HepG2 (cell line): ENCODE measurements around the gene CSKMT. TPM values are rescaled to one million over a fixed set of nuclear protein-coding genes. Genes with fewer than 3 reads are reported as not detected.

Source experiments
- ASH2L ChIP-seq: fragments of 300-600, 200-600 bp; sonication (generic); IDR thresholded peaks from 2 replicates; pipeline ENCODE4 v1.7.0; 2017; ENCODE audit warnings: low read depth, mild to moderate bottlenecking, moderate library complexity, mixed read lengths, low read length; ENCODE audit not compliant: insufficient read length
- CREB3 ChIP-seq: sonication (generic); formaldehyde crosslinking; IDR thresholded peaks from 2 replicates; pipeline ENCODE4 v1.5.0; 2020; ENCODE audit warnings: missing genetic modification reagents
- ETV5 ChIP-seq: IDR thresholded peaks from 2 replicates; pipeline ENCODE4 v1.6.1; 2018; ENCODE audit warnings: missing biosample characterization, missing genetic modification reagents, inconsistent platforms, borderline replicate concordance
- HOXA3 ChIP-seq: sonication (generic); formaldehyde crosslinking; IDR thresholded peaks from 2 replicates; pipeline ENCODE4 v1.5.0; 2020; ENCODE audit warnings: missing genetic modification reagents
- ISL2 ChIP-seq: sonication (generic); formaldehyde crosslinking; IDR thresholded peaks from 2 replicates; pipeline ENCODE4 v1.5.0; 2020; ENCODE audit warnings: missing genetic modification reagents
- KAT8 ChIP-seq: IDR thresholded peaks from 2 replicates; pipeline ENCODE4 v1.6.1; 2016; ENCODE audit warnings: missing genetic modification reagents, missing compliant biosample characterization
- KDM5A ChIP-seq: fragments of 200-600 bp; sonication (generic); IDR thresholded peaks from 2 replicates; pipeline ENCODE4 v1.7.0; 2018; ENCODE audit warnings: antibody characterized with exemption, mild to moderate bottlenecking, low read length, borderline replicate concordance
- RXRB ChIP-seq: IDR thresholded peaks from 2 replicates; pipeline ENCODE4 v1.6.1; 2016; ENCODE audit warnings: borderline replicate concordance, missing genetic modification reagents, missing compliant biosample characterization
- SIX4 ChIP-seq: sonication (generic); formaldehyde crosslinking; IDR thresholded peaks from 2 replicates; pipeline ENCODE4 v1.4.0; 2020; ENCODE audit warnings: missing genetic modification reagents
- SKIL ChIP-seq: sonication (generic); formaldehyde crosslinking; IDR thresholded peaks from 2 replicates; pipeline ENCODE4 v1.8.0; 2022; ENCODE audit warnings: missing genetic modification reagents, mild to moderate bottlenecking, moderate library complexity, borderline replicate concordance
- SNRNP70 ChIP-seq: fragments of 200-400 bp; formaldehyde crosslinking; IDR thresholded peaks from 2 replicates; pipeline ENCODE4 v1.6.1; 2017; ENCODE audit warnings: mild to moderate bottlenecking, low read depth, low read length, moderate library complexity
- TARDBP ChIP-seq: sonication (generic); formaldehyde crosslinking; IDR thresholded peaks from 2 replicates; pipeline ENCODE4 v1.8.0; 2022; ENCODE audit warnings: mild to moderate bottlenecking, missing genetic modification reagents
- ZFP91 ChIP-seq: sonication (generic); formaldehyde crosslinking; IDR thresholded peaks from 2 replicates; pipeline ENCODE4 v1.9.0; 2022; ENCODE audit warnings: missing genetic modification reagents, mild to moderate bottlenecking, borderline replicate concordance
- ZHX1 ChIP-seq: sonication (generic); formaldehyde crosslinking; IDR thresholded peaks from 2 replicates; pipeline ENCODE4 v1.8.1; 2022; ENCODE audit warnings: low read depth, mild to moderate bottlenecking, missing genetic modification reagents
- ZNF18 ChIP-seq: sonication (generic); formaldehyde crosslinking; IDR thresholded peaks from 2 replicates; pipeline ENCODE4 v1.8.0; 2022; ENCODE audit warnings: mild to moderate bottlenecking, missing genetic modification reagents; ENCODE audit not compliant: insufficient replicate concordance
- ZNF513 ChIP-seq: sonication (generic); formaldehyde crosslinking; conservative IDR thresholded peaks from 2 replicates; pipeline ENCODE4 v1.5.0; 2020; ENCODE audit warnings: missing genetic modification reagents
- polyA plus RNA-seq, 8 experiments: library from polyadenylated mRNA; depleted of rRNA in 3 of 8; stranded (reverse) in 7 of 8; unstranded in 1 of 8; fragments of >200 nt; fragmentation: Illumina TruSeq in 4 of 8; extraction: Trizol in 4 of 8; gene quantifications; 2 replicates each; pipeline versions ENCODE4 v1.2.1 to v1.2.3, GENCODE V29; 2011 to 2016; ENCODE audit warnings: low read depth in 4 of 8, missing spikeins in 1 of 8, mixed read lengths in 1 of 8; ENCODE audit not compliant: insufficient read depth in 1 of 8
- total RNA-seq, 5 experiments: library from RNA; depleted of rRNA; stranded (reverse); fragments of >200 nt; fragmentation: Illumina TruSeq; extraction: Trizol; gene quantifications; 2 replicates each; pipeline ENCODE4 v1.2.3, GENCODE V29; 2016; ENCODE audit warnings: low read depth in 1 of 5

The CSKMT gene
- total and polyA plus RNA-seq, 2 of the 13 experiments (the other 11 are each of a cell fraction or from before 2014, with no cell fraction given): 7.6 to 31.8 TPM

- TF ChIP-seq ZHX1 (0 out of 2 replicates have a peak, but pooled peaks have one; percentile 41), ASH2L (peak; percentile 95), ISL2 (0 out of 2 replicates have a peak, but pooled peaks have one; percentile 50), SNRNP70 (no peak), RXRB (CRISPR knock-in tag) (0 out of 2 replicates have a peak, but pooled peaks have one; percentile 44), ZFP91 (CRISPR knock-in tag) (peak; percentile 88), TARDBP (CRISPR knock-in tag) (peak; percentile 50; the same call in 1 of the 2 replicates), HOXA3 (CRISPR knock-in tag) (peak; percentile 63), ETV5 (CRISPR knock-in tag) (peak; percentile 45; the same call in 1 of the 2 replicates), KDM5A (peak; percentile 86), ZNF18 (CRISPR knock-in tag) (peak; percentile 79), ZNF513 (CRISPR knock-in tag) (no peak), SIX4 (CRISPR knock-in tag) (0 out of 2 replicates have a peak, but pooled peaks have one; percentile 46), KAT8 (CRISPR knock-in tag) (peak; percentile 94), CREB3 (CRISPR knock-in tag) (no peak), SKIL (no peak)
Observed at GRCh38 chr11:62671608-62672389, 6.7 kb downstream of the CSKMT start, which contains the start of the genes LBHD1 and UQCC3 (continued).
